Fibroblast of skin of left biceps (primary cell): Measurements from ENCODE around the gene SPTBN5.

Experiments
- DNase-seq, 2 experiments: peaks; one replicate each; pipeline ENCODE4 v3.0.0-alpha.2; 2013; ENCODE audit warnings: low read depth in 2 of 2

Gene SPTBN5

DNA sequence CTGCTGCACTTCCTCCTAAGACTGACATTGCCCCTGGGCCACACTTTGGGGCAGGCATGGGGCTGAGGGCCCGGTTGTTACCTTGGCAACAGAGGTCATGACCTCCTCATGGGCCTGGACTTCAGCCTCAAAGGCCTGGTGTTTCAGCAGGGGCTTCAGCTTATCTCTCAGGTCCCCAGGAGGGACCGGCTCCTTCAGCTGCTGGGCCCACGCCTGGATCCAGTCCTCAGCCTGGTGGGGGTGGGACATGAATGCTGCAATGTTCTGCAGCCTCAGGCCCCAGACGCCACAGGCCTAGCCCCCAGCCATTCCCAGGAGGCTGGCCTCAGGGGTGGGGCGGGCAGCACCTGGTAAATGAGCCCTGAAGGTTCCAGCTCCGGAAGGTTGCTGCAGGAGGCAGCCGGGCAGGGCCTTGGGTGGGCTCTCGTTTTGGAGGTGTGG, 27.6 kb downstream of the SPTBN5 start:
- DNase-seq = no peak

DNA sequence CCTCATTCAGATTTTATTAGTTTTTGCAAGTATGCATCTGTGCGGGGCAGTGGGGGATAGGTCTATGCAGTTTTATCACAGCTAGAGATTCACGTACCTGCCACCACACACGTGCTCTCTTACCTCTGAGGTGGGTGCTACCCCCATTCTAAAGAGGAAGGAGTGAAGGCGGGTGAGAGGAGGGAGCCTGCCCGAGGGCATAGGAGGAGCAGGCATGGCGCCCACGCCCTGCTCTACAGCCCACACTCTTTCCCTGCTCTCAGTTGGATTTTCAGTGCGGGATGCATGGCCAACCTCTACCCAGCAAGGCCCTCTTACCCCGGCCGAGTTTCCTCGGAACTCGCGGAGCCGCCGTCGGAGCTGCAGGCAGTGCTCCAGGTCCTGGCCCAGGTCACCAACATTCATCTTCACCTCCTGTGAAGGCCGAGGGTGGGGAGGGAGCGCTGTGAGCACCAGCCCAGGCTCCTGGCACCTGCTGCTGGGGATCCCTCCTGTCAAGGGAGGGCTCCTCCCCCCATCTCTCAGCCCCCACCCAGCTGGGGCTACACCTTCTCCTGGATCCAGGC, 28.3 kb downstream of the SPTBN5 start:
- no peak for DNase-seq

DNA sequence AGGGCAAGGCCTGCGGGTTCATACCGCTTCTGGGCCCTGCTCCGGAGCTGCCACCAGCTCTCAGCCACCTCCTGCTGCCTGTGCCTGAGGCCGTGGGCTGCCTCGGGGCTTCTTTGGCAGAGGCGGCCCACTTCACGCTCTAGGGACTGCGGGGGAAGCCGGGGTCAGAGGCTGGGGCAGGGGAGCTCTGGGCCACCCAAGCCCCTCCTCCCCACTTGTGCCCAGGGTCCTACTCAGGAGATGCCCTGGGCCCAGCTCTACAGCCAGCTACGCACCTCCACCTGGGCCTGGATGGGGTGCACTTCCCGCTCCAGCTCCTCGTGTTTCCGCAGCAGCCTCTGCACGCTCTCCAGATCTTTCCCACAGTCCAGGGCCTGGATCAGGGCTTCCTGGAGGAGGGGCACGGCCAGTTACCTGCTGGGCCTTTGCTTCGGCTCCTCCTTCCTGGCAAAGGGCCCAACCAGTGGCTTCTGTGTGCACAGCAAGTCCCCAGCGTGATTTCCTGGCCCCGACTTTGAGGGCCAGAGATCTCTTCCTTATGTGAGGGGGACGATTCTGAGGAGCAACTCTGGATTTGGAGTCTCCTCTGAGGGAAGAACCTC, 31.2 kb downstream of the SPTBN5 start:
- no peak for DNase-seq

DNA sequence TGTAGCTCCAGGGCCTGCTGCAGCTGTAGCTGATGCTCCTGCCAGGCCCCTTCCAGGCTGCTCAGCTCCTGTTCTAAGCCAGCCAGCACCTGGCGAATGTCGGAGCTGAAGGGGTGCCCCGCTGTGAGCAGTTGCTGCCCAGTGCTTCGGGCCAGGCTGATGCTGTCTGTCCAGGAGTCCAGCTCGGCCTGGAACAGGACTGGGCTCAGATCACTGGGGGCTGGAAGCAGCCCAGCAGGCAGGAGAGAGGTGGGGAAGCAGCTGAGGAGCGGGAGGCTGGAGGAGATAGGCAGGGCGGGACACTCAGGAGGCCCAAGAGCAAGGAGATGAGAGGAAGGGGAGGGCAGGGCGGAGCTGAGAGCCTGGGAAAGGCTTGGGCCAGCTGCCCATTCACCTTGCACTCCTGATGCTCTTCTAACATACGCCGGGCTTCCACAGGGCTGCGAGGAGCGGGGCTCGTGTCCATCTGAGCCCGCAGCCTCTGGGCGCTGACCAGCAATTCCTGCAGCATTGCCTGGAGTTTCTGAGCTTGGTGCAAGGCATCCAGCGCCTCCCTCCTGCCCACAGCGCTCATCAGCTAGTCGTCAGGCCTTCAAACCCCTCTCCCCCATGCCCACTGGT, 32.0 kb downstream of the SPTBN5 start:
- DNase-seq = no peak

DNA sequence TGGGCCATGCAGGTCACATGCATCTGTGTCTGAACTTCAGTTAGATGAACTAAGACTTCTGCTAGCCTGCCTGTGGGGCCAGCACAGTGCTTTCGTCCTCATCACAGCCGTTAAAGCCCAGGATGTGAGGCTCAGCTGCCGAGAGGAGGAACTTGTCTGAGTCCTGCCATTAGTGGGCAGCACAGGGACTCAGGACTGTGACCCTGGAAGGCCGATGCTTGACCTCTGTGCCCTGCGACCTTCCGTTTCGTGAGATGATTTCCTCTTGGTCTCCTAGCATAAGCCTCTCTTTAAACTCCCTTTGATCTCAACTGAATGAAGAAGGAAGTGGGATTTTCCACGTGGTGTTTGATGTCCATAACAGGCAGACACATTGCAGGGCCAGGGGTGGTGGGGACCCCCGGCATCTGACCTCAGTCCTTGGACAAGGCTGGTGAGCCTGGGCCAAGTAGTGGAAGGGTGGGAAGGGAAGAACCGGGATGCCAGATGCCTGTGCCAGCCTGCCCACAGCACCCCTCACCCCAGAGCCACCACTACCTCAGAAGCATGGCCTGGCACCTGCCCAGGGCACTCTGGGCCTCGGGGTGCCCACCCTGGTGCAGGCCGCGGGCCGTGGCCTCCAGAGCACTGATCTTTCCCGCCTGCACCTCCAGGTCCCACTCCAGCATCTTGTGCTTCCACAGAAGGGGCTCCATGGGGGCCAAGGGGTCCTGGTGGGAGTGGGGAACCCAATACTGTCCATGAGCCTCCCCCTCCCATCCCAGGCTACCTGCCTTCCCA, 33.6 kb downstream of the SPTBN5 start:
- DNase-seq = no peak

DNA sequence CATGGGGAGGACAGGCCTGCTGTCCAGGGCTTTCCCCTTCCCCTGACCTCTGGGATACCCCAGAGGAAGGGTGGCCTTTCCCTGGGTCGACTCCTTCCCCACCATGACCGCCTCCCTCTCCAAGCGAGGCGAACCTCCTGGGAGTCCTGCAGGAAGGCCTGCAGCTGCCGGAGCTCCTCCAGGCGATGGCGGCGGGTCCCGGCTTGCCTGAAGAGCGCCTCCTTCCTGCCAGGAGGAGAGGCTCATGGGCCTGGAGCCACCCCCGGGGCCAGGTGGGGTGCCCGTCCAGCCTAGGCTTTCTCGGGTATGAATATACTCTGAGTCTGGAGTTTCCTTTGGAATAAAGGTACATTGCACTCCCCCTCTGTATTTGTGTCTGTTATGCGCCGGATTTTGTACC, 35.1 kb downstream of the SPTBN5 start:
- no peak for DNase-seq

DNA sequence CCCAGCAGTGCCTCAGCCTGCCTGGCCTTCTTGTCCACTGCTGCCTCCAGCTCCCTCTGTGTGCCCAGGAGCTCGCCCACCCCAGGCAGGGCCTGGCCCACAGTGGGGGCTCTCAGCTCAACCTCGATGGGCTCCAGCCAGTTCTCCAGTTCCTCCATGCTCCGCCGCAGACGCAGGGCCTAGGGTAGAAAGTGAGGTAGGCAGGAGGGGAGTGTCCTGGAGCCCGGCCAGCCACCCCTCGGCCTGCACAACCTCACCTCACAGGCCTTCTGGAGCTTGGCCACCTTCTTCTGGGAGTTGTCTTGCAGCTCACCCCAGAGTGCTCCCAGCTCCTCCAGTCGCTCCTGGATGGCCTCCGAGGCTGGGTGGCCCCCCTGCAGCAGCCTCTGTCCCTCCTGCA, 36.5 kb downstream of the SPTBN5 start:
- no peak for DNase-seq

DNA sequence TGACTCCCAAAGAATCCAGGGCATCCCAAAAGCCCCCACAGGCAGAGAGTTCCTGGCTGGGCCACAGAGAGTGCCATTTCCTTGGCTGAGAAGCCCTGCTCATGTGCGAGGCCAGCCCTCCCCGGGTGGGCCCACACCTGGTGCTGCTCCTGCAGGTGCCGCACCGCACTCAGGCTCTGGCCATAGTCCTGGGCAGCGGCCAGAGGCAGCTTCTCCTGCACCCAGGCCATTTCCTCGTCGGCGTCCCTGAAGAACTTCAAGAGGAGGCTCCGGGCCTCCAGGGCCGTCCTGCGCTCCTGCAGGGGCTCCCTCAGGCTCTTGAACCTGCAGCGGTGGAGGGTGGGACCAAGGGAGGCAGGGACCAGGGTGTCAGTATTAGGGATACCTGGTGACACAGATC, 37.1 kb downstream of the SPTBN5 start:
- no peak for DNase-seq

DNA sequence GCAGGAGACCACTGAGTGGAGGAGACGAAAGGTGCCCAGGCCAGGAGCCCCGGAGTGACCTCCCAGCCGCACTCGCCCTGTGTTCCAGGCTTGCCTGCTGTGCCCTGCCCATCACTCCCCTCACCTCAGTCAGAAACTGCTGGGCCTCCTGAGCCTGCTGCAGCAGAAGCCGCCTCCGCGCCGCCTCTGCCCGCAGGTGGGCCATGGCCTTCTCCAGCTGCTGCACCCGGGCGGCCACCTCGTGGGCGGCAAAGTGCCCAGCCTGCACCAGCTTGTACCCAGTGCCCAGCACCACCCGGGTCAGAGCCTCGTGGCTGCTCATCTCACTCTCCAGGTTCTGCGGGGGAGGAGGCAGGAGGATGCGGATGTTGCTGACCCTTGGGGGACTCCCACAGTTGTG, 37.6 kb downstream of the SPTBN5 start:
- DNase-seq = no peak

DNA sequence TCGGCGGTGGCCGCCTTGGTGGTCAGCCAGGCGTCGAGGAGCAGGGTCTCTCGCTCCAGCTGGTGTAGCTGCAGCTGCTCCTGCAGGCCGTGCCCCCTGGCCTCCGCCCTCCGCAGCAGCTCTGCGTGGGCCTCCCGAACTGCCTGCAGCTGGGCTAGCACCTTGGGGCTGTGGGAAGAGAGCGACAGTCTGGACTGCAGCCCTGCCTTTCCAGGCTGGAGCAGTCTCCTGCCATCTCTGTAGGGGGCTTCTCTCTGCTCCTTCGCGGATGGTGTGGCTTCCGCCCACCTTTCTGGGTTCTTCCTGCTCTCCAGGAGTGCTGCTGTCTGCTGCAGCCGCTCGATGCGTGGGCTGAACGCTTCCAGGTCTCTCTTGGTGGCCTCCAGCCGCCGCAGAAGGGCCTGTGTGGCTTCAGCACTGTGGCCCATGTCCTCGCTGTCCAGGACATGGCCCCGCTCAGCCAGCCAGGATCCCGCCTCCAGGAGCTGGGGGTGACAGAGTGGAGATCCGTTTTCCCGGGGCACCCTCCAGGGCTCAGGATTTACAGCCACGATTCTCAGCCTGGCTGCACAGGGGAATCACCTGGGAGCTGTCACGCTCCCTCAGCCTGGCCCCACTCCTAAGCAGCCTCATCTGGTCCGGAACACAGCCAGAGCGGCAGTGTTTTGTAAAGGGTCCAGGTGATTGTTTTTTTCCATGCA, 38.4 kb downstream of the SPTBN5 start:
- DNase-seq = no peak

DNA sequence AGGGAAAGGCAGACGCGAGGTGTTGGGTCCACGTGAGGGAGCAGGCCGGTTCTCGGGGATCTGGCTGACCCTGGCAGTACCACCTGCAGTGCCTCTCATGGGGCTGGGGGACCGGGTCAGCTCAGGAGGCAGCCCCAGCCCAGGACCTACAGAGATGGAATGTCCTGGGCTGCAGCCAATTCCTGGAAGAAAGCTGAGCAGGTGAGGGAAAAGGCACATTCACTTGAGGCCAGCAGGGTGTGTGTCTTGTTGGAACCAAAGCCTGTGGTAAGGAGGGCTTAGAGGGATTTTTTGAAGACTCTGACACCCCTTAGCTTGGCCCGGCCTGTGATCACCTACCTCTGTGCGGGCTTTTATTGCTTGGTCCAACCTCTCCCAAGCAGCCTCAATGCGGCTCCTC, 39.4 kb downstream of the SPTBN5 start:
- no peak for DNase-seq

DNA sequence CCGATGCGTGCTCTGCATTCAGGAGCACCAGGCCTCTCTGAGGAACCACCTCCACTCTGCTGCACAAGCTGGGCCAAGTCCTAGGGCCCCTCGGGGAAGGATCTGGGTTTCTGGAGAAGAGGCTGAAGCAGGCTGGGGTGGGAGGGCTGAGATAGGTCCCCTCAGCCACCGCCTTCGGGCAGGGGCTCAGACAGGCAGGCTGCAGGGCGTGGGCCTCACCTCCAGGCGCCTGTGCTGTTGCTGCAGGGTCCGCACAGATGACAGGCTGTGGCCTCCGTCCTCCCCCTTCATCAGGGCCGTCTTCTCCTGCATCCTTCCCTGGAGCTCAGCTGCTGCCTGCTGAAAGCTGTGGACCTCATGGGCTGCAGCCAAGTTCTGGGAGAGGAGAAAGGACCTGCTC, 40.0 kb downstream of the SPTBN5 start:
- DNase-seq = no peak

DNA sequence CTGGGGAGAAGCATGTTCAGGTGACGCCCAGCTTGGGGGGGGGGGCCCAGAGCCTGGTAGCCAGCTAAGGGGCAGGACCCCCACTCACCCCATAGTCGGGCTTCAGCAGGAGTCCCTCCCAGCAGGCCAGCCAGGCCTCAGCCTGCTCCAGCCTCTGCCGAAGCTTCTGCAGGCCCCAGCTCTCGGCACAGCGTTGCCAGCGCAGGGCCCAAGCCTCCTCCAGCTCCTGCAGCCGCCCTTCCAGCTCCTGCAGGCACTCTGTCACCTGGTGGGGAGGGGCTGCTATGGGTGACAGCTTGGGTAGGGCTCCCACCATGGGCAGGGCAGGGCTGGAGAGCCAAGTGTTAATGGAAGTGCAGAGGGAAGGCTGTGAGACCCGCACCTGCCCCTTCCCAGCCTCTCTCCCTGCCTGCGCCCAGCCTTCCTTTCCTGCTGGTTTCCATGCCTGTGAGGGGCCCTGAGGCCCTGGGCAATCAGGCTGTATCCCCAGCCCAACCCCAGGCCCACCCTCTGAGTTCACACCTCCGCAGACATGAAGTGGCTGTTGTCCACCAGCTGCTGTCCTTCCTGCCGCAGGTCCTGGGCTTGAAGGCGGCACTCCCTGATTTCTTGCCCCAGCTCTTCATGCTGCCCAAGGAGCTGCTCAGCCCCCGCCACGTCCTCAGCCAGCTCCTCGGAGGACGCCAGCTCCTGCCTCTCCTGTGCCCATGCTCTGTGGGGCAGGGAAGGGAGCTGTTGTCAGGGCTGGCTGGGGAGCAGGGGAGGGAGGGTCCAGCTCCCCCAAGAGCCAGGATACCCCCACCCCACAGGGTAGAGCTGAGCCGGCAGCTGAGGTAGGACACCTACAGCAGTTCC, 40.9 kb downstream of the SPTBN5 start:
- DNase-seq = no peak

DNA sequence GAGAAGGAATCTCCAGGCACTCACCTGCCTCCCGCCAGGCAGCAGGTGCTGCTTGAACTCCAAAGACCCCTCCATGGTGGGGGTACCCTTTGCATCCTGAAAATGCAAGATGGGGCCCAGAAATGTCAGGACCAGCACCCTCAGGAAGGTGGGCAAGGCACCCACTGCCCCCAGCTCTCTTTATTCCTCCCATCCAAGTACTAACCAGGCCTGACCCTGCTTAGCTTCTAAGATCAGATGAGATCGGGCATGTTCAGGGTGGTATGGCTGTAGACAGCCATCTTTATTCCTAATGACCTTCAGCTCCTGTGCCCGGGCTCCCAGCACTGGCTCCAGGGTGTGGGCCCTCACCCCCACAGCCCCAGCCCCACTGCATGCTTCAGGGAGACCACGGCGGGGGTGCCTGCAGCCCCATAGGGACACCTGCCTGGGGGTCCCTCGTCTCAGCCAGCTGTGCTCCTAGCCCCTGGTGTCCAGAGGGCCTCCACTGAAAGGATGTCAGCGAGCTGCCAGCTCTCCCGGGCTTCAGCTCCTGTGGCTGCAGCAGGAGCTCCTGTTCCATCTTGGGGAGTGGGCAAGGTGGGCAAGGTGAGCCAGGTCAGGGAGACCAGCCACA, 42.0 kb downstream of the SPTBN5 start:
- DNase-seq = no peak

DNA sequence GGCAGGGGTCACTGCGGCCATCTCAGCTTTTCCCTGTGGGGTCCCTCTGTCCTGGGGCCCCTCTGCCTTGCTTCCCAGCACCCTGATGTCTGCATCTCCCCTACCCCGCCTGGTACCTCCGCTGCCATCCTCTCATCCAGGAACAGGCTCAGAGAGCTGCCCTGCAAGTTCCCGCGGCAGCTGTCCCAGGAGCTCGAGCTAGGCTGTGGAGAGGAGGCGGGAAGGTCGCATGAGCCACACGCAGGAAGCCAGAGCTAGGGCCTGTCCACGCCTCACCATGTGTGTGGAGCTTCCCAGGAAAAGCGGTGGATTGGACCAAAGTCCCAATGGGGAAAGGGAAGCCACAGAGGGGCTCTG, 42.7 kb downstream of the SPTBN5 start:
- DNase-seq = no peak

DNA sequence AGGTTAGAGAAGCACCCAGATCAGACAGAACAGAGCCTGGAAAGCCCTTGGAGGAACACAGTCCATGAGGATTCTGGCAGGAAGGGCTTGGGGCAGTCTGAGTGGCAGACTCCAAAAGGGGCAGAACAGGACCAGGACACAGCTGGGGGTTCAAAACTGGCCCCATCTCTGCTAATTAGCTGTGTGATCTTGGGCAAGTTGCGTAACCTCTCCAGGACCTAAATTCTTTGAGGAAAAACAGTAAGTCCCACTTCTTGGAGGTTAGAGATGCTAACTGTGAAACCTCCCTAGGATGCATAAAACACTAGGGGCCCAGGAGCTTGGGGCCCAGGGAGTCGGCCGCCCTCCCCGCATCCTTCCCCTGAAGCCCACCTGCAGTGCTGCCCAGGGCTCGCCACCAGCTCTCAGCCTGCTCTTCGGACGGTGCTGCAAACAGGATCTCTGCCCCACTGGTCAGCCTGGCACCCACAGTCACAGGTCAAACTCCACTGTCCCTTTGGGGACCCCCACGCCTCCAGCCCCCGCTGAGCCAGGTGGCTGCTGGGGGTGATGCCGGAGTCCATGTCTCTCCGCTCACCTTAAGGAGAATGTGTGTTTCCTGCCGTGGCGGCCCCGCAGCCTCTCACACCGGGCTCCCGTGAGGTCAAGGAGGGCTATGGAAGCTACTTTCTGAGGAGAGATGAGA, 43.2 kb downstream of the SPTBN5 start:
- no peak for DNase-seq

DNA sequence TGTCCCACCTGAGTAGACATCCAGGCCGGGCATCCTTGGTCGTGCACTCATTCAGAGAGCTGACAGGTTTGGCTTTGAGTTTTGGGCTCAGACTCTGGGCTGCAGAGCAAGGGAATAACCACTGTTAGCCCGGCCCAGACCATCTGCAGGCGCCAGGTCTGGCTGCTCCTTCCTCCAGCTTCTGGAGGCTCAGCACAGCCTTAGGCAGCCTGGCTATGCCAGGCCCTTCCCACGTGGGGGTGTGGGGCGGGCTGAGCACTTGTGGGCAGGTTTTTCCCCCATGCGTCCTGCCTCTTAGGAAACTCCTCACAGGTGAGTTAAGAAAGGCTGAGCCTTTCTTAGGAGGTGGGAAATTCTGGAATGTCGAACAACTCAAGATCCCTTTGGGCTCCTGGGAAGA, 44.0 kb downstream of the SPTBN5 start:
- DNase-seq = no peak

DNA sequence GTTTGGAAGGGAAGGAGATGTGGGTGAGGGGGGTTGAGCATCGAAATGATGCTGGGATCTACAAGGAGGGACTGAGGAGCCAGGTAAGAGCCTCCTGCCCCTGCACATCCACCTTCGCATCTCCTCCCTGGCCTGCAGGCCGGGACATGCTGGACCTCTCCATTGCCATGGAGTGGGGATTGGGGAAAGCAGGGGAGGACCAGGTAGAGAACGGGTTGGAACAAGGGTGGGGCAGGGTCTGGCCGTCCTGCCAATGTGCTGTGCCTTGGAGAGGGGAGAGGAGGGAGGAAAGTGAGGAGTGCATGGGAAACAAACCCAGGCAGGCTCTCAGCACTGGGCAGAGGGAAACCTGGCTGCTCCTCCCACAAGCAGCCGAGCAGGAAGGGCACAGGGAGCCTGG, 44.6 kb downstream of the SPTBN5 start:
- no peak for DNase-seq

DNA sequence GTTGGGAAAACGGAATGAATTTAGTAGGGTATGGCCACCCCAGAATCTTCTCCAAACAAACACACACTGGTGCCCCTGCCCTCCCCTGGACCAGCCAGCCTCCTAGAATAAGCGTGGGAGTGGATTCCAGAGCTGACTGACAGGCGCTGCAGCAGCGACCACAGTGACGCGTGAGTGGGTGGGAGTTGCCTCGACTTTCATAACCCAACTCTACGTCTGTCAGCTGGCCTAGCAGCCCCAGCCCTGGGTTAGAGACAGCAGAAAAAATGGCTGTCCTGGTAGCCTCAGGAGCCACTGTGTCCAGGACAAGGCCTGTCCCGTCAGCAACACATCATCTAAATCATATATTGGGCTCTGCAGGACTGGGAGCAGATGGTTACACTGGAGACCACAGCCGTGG, 45.2 kb downstream of the SPTBN5 start:
- DNase-seq = no peak

DNA sequence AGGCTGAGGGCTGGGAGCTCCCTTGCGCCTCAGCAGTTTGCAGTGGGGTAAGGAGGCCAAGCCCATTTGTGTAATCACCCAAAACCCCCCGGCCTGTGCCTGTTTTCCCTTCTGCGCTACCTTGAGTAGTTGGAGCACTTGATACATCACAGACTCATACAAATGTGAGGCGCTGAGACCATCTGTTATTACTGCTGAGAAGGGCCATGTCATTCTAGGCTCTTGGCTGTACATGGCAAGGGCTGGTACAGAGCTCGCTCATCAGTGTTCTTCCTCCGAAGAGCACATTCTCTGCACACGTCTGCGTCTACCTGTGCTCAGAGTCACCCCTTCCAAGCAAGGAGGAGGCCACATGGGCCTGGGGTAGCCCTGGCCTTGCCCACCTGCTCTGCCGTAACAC, 45.9 kb downstream of the SPTBN5 start:
- no peak for DNase-seq
